Stimulated activated naive CD8-positive, alpha-beta T cell treated with anti-CD3 and anti-CD28 coated beads, Interleukin-15, amount 100 ng/mL, for 72 hours (primary cell): ENCODE measurements around the gene SDF4.
"Not testable (repeated sequence)": the region's sequence is repeated elsewhere in the genome, so short reads cannot be mapped to it uniquely, and the experiment has no call there.

Experiments used
- ATAC-seq: fragments of 150-1000 bp; cut with Tn5 transposase; 2 replicates; pipeline ENCODE4 v1.10.0; 2021; ENCODE audit warnings: mild to moderate bottlenecking, moderate library complexity
- DNase-seq, 2 donors: peaks; one replicate each; pipeline ENCODE4 v3.0.0; 2021 to 2022
- H3K27ac Mint-ChIP-seq, 2 donors: one replicate each; pipeline ENCODE4 v1.8.0; 2022; ENCODE audit warnings: mild to moderate bottlenecking in 2 of 2, mixed read lengths in 2 of 2, moderate library complexity in 2 of 2
- H3K27me3 Mint-ChIP-seq: one replicate; pipeline ENCODE4 v1.8.0; 2022; ENCODE audit warnings: mixed read lengths
- H3K4me1 Mint-ChIP-seq: one replicate; pipeline ENCODE4 v1.8.0; 2022; ENCODE audit warnings: mild to moderate bottlenecking, mixed read lengths
- H3K4me3 Mint-ChIP-seq, 2 donors: one replicate each; pipeline ENCODE4 v1.8.0; 2022; ENCODE audit warnings: mild to moderate bottlenecking in 2 of 2, mixed read lengths in 2 of 2, moderate library complexity in 1 of 2
- H3K9me3 Mint-ChIP-seq, 2 donors: one replicate each; pipeline ENCODE4 v1.8.0; 2022; ENCODE audit warnings: mixed read lengths in 2 of 2

Gene SDF4

DNA sequence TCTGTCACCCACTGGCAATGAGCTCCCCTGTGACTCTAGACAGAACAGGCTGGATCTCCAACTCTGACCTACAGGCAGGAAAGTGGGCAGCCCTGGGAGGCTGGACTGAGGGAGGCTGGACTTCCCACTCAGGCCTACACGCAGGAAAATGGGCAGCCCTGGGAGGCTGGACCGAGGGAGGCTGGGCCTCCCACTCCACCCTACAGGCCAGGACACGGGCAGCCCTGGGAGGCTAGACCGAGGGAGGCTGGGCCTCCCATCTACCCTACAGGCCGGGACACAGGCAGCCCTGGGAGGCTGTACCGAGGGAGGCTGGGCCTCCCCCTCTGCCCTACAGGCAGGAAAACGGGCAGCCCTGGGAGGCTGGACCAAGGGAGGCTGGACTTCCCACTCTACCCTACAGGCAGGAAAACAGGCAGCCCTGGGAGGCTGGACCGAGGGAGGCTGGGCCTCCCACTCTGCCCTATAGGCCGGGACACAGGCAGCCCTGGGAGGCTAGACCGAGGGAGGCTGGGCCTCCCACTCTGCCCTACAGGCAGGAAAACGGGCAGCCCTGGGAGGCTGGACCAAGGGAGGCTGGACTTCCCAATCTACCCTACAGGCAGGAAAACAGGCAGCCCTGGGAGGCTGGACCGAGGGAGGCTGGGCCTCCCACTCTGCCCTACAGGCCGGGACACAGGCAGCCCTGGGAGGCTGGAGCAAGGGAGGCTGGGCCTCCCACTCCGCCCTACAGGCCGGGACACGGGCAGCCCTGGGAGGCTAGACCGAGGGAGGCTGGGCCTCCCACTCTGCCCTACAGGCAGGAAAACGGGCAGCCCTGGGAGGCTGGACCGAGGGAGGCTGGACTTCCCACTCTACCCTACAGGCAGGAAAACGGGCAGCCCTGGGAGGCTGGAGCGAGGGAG lies 16.5 kb upstream of the SDF4 start:
- H3K27me3 Mint-ChIP-seq, ATAC-seq, DNase-seq, H3K4me3 Mint-ChIP-seq, H3K9me3 Mint-ChIP-seq: not testable (repeated sequence)
- Mint-ChIP-seq H3K4me1 (peaks cover 35% of the 10 kb centered on the region), H3K27ac (peak overlapping the region in 1 of 2 donors; percentile 63)

DNA sequence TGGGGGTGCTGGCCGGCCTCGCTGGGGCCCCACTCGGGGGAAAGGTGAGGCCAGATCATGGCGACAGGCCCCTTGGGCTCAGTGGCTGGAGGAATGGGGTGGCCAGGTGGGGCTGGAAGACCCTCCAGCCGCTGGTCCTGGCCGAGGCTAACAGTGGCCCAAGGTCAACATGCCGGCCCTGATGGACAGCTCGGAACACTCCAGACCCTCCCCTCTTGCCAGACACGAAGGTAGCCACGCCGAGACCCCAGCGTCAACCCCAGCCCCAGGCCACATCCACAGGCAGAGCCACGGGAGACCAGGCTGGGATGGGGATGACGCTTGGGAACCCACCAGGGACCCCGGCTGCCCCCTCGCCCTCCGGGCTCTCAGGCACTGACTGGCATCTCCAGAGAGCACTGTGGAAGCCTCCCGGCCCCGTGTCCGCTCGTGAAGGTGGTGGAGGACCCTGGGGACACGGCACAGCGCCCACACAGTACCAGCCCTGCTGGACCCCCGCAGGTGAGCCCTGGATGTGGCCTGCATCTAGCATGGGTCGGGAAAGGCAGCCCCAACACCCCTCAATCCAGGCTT lies 15.6 kb upstream of the SDF4 start:
- Mint-ChIP-seq H3K9me3 (no peaks in the 10 kb centered on the region), H3K4me3 (no peak overlapping the region), H3K27me3 (no peaks in the 10 kb centered on the region), H3K4me1 (peaks cover 28% of the 10 kb centered on the region), H3K27ac (peak overlapping the region in 1 of 2 donors; percentile 34)
- ATAC-seq = no peak
- DNase-seq = no peak

DNA sequence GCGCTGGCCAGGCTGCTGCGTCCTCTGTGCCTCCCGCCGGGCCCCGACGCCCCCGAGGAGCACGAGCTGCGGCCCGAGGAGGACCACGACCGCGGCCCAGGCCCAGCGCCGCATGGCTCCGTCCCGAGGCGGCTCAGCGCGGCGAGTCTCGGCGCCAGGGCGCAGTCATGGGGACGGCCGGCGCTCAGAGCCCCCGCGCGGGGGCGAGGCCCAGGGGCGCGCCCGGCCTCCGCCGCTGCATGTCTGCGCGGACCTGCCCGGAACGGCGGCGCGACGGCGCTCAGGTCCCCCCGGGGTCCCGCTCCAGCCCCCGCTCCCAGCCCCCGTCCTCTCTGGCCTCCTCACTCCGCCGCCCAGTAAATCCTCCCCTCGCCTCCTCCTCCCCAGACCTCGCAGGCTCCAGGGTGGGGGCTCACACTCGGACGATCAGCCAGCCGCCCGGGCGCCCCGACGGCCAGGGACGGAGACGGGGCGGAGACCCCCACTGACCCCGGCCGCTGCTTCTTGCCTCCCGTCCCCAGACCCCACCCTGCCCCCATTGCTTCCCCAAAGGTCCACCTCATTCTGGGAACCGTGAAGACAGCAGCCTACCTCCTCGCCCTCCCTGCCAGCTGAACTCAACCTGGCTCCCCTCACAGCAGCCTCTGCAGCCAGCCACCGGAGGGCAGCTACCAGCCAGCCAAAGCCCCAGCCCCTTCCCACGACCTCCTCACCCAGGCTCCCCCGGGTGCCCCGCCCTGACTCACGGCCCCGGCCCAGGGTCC lies 15.0 kb upstream of the SDF4 start, which contains the start of gene C1QTNF12:
Gene C1QTNF12 (minus strand): TSS at position 146 of the 764 bp plus-strand sequence. CDS start 32 bp downstream, at position 114.
- ATAC-seq (peak; percentile 3), DNase-seq (no peak)
- peak within 1 kb of the TSS in 1 of 2 donors; percentile 31 for H3K4me3 Mint-ChIP-seq
- H3K27me3 Mint-ChIP-seq = no peaks in the 10 kb centered on the region
- H3K27ac Mint-ChIP-seq = no peak within 1 kb of the TSS
- H3K9me3 Mint-ChIP-seq = no peaks in the 10 kb centered on the region
- H3K4me1 Mint-ChIP-seq = peaks cover 28% of the 10 kb centered on the region

DNA sequence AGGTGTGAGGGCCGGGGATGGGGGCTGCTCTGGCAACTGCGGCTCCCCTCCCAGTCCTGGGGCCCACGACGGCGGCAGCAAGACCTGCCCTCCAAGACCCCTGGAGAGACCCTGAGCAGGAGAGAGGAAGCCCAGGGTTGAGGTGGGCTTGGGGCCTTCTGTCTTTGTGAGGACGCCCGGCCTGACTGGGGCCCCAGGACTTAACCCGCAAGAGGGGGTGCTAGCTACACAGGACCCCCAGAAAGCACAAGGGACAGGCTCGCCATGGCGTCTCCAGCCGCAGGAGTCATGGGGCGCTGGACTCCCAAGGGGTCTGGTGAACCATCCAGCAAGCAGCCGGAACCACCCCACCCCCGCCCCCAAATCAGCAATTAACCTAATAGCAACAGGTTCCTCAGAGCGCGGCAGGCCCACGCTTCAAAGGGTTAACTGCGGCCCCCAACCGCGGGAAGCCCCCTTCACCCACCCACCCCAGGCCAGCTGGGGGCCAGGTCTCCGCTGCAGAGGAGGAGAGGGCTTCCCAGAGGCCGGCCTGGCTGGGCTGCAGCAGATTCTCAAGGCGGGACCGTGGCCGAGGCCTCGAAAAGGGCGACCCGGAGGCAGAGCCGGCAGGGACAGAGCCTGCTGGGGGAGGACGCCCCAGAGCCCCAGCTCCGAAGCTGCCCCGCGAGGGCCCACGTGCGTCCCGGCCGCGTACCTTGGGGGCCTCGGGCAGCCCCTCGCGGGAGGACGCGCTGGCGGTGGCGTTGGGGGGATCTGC lies 14.2 kb upstream of the SDF4 start:
- ATAC-seq (no peak), DNase-seq (no peak)
- Mint-ChIP-seq H3K4me1 (peaks cover 24% of the 10 kb centered on the region), H3K9me3 (no peaks in the 10 kb centered on the region), H3K4me3 (peak overlapping the region in 1 of 2 donors; percentile 21), H3K27me3 (no peaks in the 10 kb centered on the region), H3K27ac (no peak overlapping the region)

DNA sequence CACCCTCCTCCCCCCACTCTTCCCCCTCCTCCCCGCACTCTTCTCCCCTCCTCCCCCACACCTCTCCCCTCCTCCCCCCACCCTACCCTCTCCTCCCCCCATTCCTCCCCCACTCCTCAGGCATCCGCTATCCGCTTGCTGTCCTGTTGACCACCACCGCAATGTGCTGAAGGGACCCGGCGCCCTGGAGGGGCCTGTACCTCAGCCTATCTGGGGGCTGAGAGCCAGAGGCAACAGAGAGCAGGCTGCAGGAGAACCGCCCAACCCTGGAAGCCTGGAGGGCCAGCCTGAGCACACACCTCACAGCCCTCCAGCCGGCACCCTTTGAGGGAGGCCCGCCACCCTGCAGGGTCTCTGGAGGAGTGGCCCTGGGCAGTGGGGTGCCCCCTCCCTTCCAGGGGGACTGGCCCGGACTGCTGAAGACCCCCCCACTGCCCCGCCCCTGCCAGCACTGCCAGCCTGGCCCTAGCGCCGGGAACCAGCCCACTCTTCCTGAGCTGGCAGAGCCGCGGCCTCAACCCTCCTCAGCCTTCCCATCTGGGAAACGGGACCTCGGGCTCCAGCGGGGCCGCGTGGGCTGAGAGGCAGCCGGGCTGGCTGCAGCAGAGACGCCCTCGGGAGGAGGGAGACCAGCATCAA lies 13.5 kb upstream of the SDF4 start:
- Mint-ChIP-seq H3K4me1 (peaks cover 17% of the 10 kb centered on the region), H3K27ac (peak overlapping the region in 1 of 2 donors; percentile 6), H3K4me3 (no peak overlapping the region), H3K9me3 (no peaks in the 10 kb centered on the region), H3K27me3 (no peaks in the 10 kb centered on the region)
- peak; percentile 1 for ATAC-seq
- no peak for DNase-seq

DNA sequence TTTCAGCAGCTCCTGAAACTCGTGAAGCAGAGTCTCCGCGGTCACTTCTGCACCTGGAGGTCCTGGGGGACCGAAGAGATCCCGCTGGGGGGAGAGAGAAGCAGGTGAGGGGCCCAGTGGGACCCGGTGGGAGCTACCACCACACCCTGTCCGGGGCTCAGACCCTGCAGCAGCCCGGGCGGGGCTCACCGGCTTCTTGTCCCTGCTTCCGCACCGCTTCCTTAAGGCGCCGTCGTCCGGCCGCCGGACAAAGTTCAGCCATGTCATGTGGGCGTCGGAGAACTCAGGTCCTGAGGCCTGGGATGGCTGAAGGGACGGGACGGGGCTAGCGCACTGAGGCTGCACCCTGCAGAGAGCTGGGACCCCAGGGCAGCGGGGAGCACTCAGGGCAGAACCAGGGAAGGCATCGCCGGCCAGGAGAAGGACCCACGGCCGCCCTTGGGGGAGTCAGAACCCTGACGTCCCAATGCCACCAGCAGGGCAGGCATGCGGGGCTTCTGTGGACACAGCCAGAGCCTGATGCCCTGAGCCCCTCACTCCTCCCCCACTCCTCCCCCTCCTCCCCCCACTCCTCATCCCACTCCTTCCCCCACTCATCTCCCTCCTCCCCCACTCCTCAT lies 12.5 kb upstream of the SDF4 start:
- Mint-ChIP-seq H3K9me3 (no peaks in the 10 kb centered on the region), H3K27me3 (no peaks in the 10 kb centered on the region), H3K27ac (no peak overlapping the region), H3K4me1 (peaks cover 8% of the 10 kb centered on the region), H3K4me3 (no peak overlapping the region)
- ATAC-seq = no peak
- no peak for DNase-seq

DNA sequence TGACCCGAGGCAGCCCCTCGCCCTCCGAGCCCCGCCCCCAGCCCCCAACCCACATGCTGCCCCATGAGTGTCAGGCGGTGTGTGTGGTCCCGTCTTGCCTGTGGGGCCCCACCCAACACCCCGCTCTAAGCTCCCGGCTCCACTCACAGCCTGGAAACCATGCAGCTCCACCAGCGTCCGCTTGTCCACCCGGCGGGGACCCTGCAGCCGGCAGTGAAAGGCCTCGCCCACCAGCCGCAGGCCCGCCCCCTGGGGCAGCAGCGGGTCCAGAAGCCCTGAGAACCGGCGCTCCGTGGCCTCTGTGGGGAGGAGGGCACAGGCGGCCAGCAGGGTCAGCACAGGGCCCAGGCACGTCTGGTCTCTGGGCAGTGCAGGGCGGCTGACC lies 12.0 kb upstream of the SDF4 start:
- ATAC-seq (no peak), DNase-seq (no peak)
- H3K9me3 Mint-ChIP-seq = no peaks in the 10 kb centered on the region
- H3K27ac Mint-ChIP-seq = no peak overlapping the region
- H3K4me1 Mint-ChIP-seq = peaks cover 8% of the 10 kb centered on the region
- no peaks in the 10 kb centered on the region for H3K27me3 Mint-ChIP-seq
- H3K4me3 Mint-ChIP-seq = no peak overlapping the region

DNA sequence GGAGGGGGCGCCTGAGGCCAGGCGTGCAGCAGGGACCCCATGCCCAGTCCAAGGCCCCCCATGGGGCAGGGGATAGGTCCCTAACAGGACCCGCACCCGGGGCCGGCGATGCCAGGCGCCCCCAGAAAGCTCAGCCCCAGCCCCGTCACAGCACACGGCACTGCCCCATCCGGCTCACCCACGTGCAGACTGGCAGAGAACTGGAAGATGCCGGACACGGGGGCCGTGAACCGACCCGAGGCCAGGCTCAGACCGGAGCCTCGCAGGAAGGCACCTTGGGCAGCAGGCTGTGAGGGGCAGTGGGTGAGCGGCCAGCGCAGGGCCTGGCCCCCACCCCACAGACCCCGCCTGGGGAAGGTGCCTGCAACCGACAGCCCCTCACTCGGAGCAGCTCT lies 11.5 kb upstream of the SDF4 start:
- Mint-ChIP-seq H3K4me1 (peaks cover 8% of the 10 kb centered on the region), H3K4me3 (no peak overlapping the region), H3K9me3 (no peaks in the 10 kb centered on the region), H3K27me3 (no peaks in the 10 kb centered on the region), H3K27ac (no peak overlapping the region)
- DNase-seq (no peak), ATAC-seq (peak; percentile 6)

DNA sequence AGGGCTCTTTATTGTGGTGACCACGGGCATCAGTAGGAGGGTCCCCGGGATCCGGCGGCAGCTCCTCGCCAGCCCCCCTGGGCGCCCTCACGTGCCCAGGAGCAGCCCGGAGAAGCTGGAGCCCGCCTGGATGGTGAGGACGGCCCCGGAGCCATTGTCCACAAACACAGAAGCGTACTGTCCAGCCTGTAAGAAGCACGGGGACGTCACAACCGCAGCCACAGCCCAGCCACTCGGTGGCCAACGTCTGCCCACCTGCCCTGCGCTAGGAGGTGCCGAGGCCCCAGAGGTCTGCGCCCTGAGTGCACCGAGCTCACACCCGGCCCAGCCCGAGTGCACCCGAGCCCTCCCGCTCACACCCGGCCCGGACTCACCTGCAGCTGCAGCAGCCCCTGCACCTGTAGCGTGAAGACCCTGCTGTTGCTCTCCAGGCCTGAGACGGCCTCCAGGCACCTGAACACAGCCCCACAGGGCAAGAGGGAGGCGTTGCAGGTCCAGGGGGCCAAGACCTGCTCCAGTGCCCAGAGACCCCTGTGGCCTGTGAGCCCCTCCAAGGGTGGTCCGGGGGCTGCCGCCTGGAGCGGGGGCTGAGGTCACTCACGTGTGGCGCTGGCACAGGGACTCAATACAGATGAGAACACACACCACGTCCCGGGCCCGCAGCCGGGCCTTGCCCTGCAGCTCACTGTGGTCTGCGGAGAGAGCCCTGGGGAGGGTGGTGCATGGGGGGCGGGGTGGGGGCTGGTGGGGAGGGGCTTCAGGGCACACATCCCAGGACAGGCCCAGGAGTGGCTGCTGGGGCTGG lies 10.9 kb upstream of the SDF4 start:
- no peak for ATAC-seq
- Mint-ChIP-seq H3K27me3 (no peaks in the 10 kb centered on the region), H3K4me1 (peaks cover 5% of the 10 kb centered on the region), H3K9me3 (no peaks in the 10 kb centered on the region), H3K4me3 (no peak overlapping the region), H3K27ac (no peak overlapping the region)
- DNase-seq = no peak

DNA sequence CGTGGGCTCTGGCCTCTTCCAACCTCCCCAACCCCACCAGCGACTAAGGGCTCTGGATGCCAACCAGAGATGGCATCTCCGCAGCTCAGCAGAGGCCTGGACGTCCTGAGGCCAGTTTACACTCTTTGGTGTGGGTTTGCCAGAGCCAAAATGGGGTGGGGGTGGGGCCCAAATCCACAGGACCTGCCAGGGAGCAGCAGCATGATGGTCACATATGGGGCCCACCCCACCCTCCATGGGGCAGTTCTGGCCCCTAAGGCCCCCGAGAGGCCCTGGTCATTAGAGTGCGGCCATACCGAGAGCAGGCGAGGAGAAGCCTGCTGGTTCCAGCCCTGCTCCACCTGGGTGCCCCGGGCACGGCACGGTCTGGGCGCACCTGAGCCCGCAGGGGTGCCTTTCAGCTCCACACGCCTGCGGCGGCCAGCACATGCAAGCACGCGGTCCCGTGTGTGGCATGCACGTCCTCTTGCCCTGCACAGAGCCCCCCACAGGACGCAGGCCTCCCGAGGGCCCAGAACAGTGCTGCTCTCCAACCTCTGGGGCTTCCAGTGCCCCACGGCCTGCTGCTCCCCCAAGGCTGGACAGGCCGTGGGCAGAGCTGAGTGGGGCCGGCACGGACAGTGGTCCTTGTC lies 9.9 kb upstream of the SDF4 start:
- Mint-ChIP-seq H3K9me3 (no peaks in the 10 kb centered on the region), H3K27ac (no peak overlapping the region), H3K27me3 (no peaks in the 10 kb centered on the region), H3K4me3 (no peak overlapping the region), H3K4me1 (no peaks in the 10 kb centered on the region)
- DNase-seq = no peak
- ATAC-seq = no peak

DNA sequence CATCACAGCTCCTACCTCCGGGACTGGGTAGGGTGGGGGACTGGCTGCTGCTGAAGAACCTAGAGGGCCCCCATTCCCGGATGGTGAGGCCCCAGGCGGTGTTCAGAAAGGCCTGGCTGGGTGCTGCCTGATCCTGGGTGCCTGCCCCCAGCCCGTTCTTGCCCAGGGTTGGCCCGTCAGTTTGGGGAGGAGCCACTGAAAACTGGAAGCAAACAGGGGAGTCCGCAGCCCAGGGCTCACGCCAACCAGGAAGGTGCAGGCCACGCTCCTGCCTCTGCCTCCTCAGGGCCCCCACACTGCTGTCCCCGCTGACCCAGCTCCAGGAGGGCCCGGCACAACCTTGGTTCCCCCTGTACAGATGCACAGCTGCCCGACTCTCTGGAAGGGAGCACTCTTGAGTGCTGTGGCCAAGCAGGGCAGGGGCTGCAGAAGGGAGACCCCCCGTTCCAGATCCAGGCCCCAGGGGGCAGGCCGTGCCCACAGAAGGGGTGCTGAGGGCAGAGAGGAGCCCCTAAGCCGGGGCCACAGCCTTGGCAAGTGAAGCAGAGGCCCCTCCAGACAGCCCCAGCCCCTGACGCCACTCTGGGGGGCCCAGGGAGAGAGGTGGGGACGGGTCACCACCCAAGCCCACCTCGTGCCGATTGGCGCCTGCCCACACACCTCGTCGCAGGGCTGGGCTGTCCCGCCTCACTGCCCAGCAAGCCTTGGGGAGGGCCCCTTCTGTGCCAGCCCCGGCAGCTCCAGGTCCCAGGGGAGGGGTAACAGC lies 9.2 kb upstream of the SDF4 start:
- no peaks in the 10 kb centered on the region for H3K9me3 Mint-ChIP-seq
- H3K4me1 Mint-ChIP-seq = no peaks in the 10 kb centered on the region
- H3K27me3 Mint-ChIP-seq = no peaks in the 10 kb centered on the region
- no peak for DNase-seq
- no peak for ATAC-seq
- H3K4me3 Mint-ChIP-seq = no peak overlapping the region
- peak overlapping the region in 1 of 2 donors; percentile 7 for H3K27ac Mint-ChIP-seq

DNA sequence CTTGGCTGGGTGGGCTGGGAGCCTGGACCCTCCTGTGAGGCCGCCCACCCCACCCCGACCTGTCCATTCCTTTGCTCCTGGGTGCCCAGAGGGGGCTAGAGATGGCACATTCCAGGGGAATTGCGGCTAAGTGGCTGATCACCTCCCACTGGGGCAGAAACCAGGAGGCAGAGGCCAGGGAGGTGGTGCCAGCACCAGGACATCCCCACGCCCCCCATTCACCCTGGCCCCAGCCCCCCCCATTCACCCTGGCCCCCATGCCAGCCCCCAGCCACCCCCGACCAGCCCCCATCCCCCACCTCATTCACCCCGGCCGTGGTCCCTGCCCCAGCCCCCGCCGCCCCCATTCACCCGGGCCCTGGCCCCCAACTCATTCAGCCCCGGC lies 8.5 kb upstream of the SDF4 start:
- Mint-ChIP-seq H3K9me3 (no peaks in the 10 kb centered on the region), H3K27ac (no peak overlapping the region), H3K4me1 (no peaks in the 10 kb centered on the region), H3K27me3 (no peaks in the 10 kb centered on the region), H3K4me3 (no peak overlapping the region)
- DNase-seq (no peak), ATAC-seq (no peak)
